BLaER1 treated with 17β-estradiol and CSF1 and Interleukin-3, amounts not matched to agents 10 nM and 100 nM (cell line): ENCODE results near the gene FKBP5.

ENCODE experiments used
- H3K27ac ChIP-seq, 11 experiments: shearing (Covaris generic); formaldehyde crosslinking; 2 replicates each; pipeline ENCODE4 v1.8.1; 2022
- H3K27me3 ChIP-seq, 11 experiments: shearing (Covaris generic); formaldehyde crosslinking; 2 replicates each; pipeline ENCODE4 v1.8.1; 2022
- H3K36me3 ChIP-seq, 11 experiments: shearing (Covaris generic); formaldehyde crosslinking; 2 replicates each; pipeline ENCODE4 v1.8.1; 2022
- H3K4me1 ChIP-seq, 10 experiments: shearing (Covaris generic); formaldehyde crosslinking; 2 replicates each; pipeline ENCODE4 v1.8.1; 2022
- H3K4me2 ChIP-seq, 11 experiments: shearing (Covaris generic); formaldehyde crosslinking; 2 replicates each; pipeline ENCODE4 v1.8.1; 2022
- H3K4me3 ChIP-seq, 10 experiments: shearing (Covaris generic); formaldehyde crosslinking; 2 replicates each; pipeline ENCODE4 v1.8.1; 2022
- H3K9ac ChIP-seq, 11 experiments: shearing (Covaris generic); formaldehyde crosslinking; 2 replicates each; pipeline ENCODE4 v1.8.1; 2022
- H3K9me3 ChIP-seq, 11 experiments: shearing (Covaris generic); formaldehyde crosslinking; replicated peaks in 1 of 11; 2 replicates each; pipeline ENCODE4 v1.8.1; 2022
- H4K20me1 ChIP-seq, 11 experiments: shearing (Covaris generic); formaldehyde crosslinking; 2 replicates each; pipeline ENCODE4 v1.8.1; 2022
- Cebpa-rat ChIP-seq, 11 experiments: shearing (Covaris generic); IDR thresholded peaks; 2 replicates each; pipeline ENCODE4 v1.8.1; 2022

Gene FKBP5

GRCh38 chr6:35718911-35719381, 30.2 kb upstream of the FKBP5 start:
- H3K9ac ChIP-seq, result peak overlapping the region; percentile 55 to 79 (median 73); a peak in 21 of 22 replicates
- H3K4me1 ChIP-seq, result peaks cover 72 to 85% (median 80%) of the 10 kb centered on the region in 10 experiments
- H3K9me3 ChIP-seq, result no peaks in the 10 kb centered on the region
- H3K4me2 ChIP-seq, result peak overlapping the region; percentile 76 to 100 (median 91)
- TF ChIP-seq Cebpa-rat (IDR thresholded peaks at IDR 0.05), result no peak
- peak overlapping the region; percentile 57 to 89 (median 82) for H3K27ac ChIP-seq
- no peaks in the 10 kb centered on the region for H3K27me3 ChIP-seq
- peak overlapping the region in 5 of 10 experiments; percentile 2 to 66 (median 45); a peak in 5 of 20 replicates for H3K4me3 ChIP-seq
- H3K36me3 ChIP-seq, result no peaks in the 10 kb centered on the region
- no peaks in the 10 kb centered on the region for H4K20me1 ChIP-seq

GRCh38 chr6:35718375-35718736, 29.6 kb upstream of the FKBP5 start:
- peaks cover 71 to 85% (median 79%) of the 10 kb centered on the region in 10 experiments for H3K4me1 ChIP-seq
- peak overlapping the region; percentile 76 to 100 (median 91) for H3K4me2 ChIP-seq
- H3K36me3 ChIP-seq, result no peaks in the 10 kb centered on the region
- H3K27me3 ChIP-seq, result no peaks in the 10 kb centered on the region
- H3K9me3 ChIP-seq, result no peaks in the 10 kb centered on the region
- H3K9ac ChIP-seq, result peak overlapping the region; percentile 55 to 79 (median 73); a peak in 21 of 22 replicates
- no peak for TF ChIP-seq Cebpa-rat (IDR thresholded peaks at IDR 0.05)
- H3K27ac ChIP-seq, result peak overlapping the region; percentile 57 to 89 (median 82); a peak in 21 of 22 replicates
- no peaks in the 10 kb centered on the region for H4K20me1 ChIP-seq
- H3K4me3 ChIP-seq, result peak overlapping the region in 3 of 10 experiments; percentile 2 to 66 (median 21); a peak in 2 of 20 replicates

- H3K9ac ChIP-seq, result peak overlapping the region in 10 of 11 experiments; percentile 59 to 79 (median 74); a peak in 20 of 22 replicates
- peak overlapping the region in 3 of 10 experiments; percentile 11 to 66 (median 21); a peak in 1 of 20 replicates for H3K4me3 ChIP-seq
- no peaks in the 10 kb centered on the region for H3K9me3 ChIP-seq
- peak overlapping the region; percentile 76 to 100 (median 91) for H3K4me2 ChIP-seq
- TF ChIP-seq Cebpa-rat (IDR thresholded peaks at IDR 0.05), result no peak
- no peaks in the 10 kb centered on the region for H3K36me3 ChIP-seq
- H3K27ac ChIP-seq, result peak overlapping the region in 10 of 11 experiments; percentile 57 to 89 (median 82); a peak in 21 of 22 replicates
- no peaks in the 10 kb centered on the region for H4K20me1 ChIP-seq
- peaks cover 74 to 87% (median 80%) of the 10 kb centered on the region in 10 experiments for H3K4me1 ChIP-seq
- H3K27me3 ChIP-seq, result no peaks in the 10 kb centered on the region
Observed at GRCh38 chr6:35717449-35718374, 29.0 kb upstream of the FKBP5 start.

- peaks cover 66 to 83% (median 75%) of the 10 kb centered on the region in 10 experiments for H3K4me1 ChIP-seq
Observed at GRCh38 chr6:35716798-35717197, 28.1 kb upstream of the FKBP5 start.

GRCh38 chr6:35713006-35713767, 24.5 kb upstream of the FKBP5 start:
- Histone ChIP-seq H3K36me3 (no peaks in the 10 kb centered on the region), H3K4me2 (peak overlapping the region; percentile 2 to 49 (median 34); a peak in 20 of 22 replicates), H3K27ac (no peak overlapping the region), H3K4me1 (peaks cover 30 to 48% (median 39%) of the 10 kb centered on the region in 10 experiments), H4K20me1 (no peaks in the 10 kb centered on the region), H3K9ac (no peak overlapping the region), H3K27me3 (no peaks in the 10 kb centered on the region), H3K9me3 (no peaks in the 10 kb centered on the region; a peak in 1 of 22 replicates), H3K4me3 (no peak overlapping the region)
- no peak for TF ChIP-seq Cebpa-rat (IDR thresholded peaks at IDR 0.05)

More at GRCh38 chr6:35716798-35717197, 28.1 kb upstream of the FKBP5 start:
- no peak for TF ChIP-seq Cebpa-rat (IDR thresholded peaks at IDR 0.05)
- H3K4me3 ChIP-seq, result no peak overlapping the region
- H3K36me3 ChIP-seq, result no peaks in the 10 kb centered on the region
- H4K20me1 ChIP-seq, result no peaks in the 10 kb centered on the region
- H3K4me2 ChIP-seq, result peak overlapping the region; percentile 10 to 100 (median 90); a peak in 19 of 22 replicates
- peak overlapping the region in 4 of 11 experiments; percentile 10 to 89 (median 32); a peak in 3 of 22 replicates for H3K27ac ChIP-seq
- no peak overlapping the region; a peak in 1 of 22 replicates for H3K9ac ChIP-seq
- no peaks in the 10 kb centered on the region for H3K9me3 ChIP-seq
- no peaks in the 10 kb centered on the region for H3K27me3 ChIP-seq

- Histone ChIP-seq H3K27me3 (no peaks in the 10 kb centered on the region), H3K4me2 (no peak overlapping the region), H3K4me1 (peaks cover 16 to 33% (median 25%) of the 10 kb centered on the region in 10 experiments), H3K4me3 (no peak overlapping the region), H3K36me3 (no peaks in the 10 kb centered on the region), H3K27ac (no peak overlapping the region), H3K9me3 (no peaks in the 10 kb centered on the region; a peak in 1 of 22 replicates), H4K20me1 (no peaks in the 10 kb centered on the region), H3K9ac (no peak overlapping the region)
- TF ChIP-seq Cebpa-rat (IDR thresholded peaks at IDR 0.05), result no peak
Observed at GRCh38 chr6:35711731-35712130, 23.0 kb upstream of the FKBP5 start.

- TF ChIP-seq Cebpa-rat (IDR thresholded peaks at IDR 0.05), result 0 out of 22 replicates have a peak, but pooled peaks of 1 of the 11 experiments have one; percentile 36
- no peak overlapping the region for H3K4me2 ChIP-seq
- no peak overlapping the region for H3K9ac ChIP-seq
Observed at GRCh38 chr6:35710241-35710847, 21.6 kb upstream of the FKBP5 start.

GRCh38 chr6:35708585-35708984, 19.9 kb upstream of the FKBP5 start:
- TF ChIP-seq Cebpa-rat (IDR thresholded peaks at IDR 0.05), result no peak
- no peaks in the 10 kb centered on the region for H3K27me3 ChIP-seq
- no peak overlapping the region for H3K4me2 ChIP-seq
- no peaks in the 10 kb centered on the region for H3K36me3 ChIP-seq
- no peak overlapping the region for H3K4me3 ChIP-seq
- no peak overlapping the region for H3K9ac ChIP-seq
- no peaks in the 10 kb centered on the region for H4K20me1 ChIP-seq
- peaks cover 4 to 17% (median 12%) of the 10 kb centered on the region in 10 experiments for H3K4me1 ChIP-seq
- no peak overlapping the region for H3K27ac ChIP-seq
- H3K9me3 ChIP-seq, result peaks cover 3 to 9% (median 6%) of the 10 kb centered on the region in 11 experiments

More at GRCh38 chr6:35710241-35710847, 21.6 kb upstream of the FKBP5 start:
- H3K36me3 ChIP-seq, result no peaks in the 10 kb centered on the region
- H3K27me3 ChIP-seq, result no peaks in the 10 kb centered on the region
- no peaks in the 10 kb centered on the region for H4K20me1 ChIP-seq
- H3K4me3 ChIP-seq, result no peak overlapping the region
- peaks cover 7 to 20% (median 16%) of the 10 kb centered on the region in 10 experiments for H3K4me1 ChIP-seq
- no peaks in the 10 kb centered on the region; a peak in 1 of 22 replicates for H3K9me3 ChIP-seq
- no peak overlapping the region for H3K27ac ChIP-seq
